HG02610 (cell line): ENCODE results near the gene TP53TG5.

Source experiments
- ATAC-seq: cut with Tn5 transposase; IDR thresholded peaks from one replicate; pipeline ENCODE4 v1.9.1; 2021; ENCODE audit warnings: mild to moderate bottlenecking, moderate library complexity; ENCODE audit not compliant: unreplicated experiment

Gene TP53TG5

DNA sequence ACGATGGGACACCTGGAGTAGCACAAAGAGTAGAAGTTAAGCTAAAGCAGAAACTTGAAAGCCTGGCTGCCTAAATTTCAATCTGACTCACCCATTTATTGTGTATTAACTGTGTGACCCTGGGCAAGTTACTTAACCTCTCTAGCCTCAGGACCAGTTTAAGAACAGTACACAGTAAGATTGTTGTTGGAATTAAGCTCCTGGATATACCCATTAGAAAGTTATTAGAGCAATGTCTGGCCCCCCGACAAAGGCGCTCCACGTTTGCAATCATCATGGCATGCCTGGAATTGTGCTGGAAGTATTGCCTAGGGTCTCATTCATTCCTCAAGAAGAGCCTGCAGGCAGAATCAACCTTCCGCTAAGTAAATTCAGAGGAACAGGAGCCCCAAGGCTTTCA, 31.3 kb downstream of the TP53TG5 start:
- no peak for ATAC-seq

DNA sequence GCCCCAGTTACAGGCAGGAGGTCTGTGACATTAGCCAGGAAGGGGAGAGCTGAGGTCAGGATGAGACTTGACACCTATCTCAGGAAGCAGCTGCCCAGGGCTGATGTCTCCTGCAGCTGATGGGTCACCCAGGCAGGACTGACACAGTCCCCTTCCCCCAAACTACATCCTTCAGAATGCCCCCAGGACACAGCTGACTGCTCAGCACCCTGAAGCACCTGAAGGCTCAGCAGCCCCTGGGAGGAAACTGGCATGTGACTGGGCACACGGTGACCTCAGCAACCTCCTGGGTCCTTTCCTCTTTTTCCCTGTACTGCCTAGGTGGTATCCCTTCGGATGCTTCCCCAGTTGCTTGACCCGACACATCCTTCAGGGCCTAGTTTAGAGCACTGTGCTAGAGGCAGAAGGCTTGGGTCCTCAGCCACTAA, 31.8 kb downstream of the TP53TG5 start:
- ATAC-seq = no peak

GRCh38 chr20:45345104-45345936, 32.8 kb downstream of the TP53TG5 start:
- no peak for ATAC-seq

- ATAC-seq = no peak
Observed at GRCh38 chr20:45344168-45344860, 33.8 kb downstream of the TP53TG5 start.

GRCh38 chr20:45343532-45344167, 34.5 kb downstream of the TP53TG5 start:
- ATAC-seq = no peak

- ATAC-seq = no peak
Observed at GRCh38 chr20:45342855-45343531, 35.1 kb downstream of the TP53TG5 start.

DNA sequence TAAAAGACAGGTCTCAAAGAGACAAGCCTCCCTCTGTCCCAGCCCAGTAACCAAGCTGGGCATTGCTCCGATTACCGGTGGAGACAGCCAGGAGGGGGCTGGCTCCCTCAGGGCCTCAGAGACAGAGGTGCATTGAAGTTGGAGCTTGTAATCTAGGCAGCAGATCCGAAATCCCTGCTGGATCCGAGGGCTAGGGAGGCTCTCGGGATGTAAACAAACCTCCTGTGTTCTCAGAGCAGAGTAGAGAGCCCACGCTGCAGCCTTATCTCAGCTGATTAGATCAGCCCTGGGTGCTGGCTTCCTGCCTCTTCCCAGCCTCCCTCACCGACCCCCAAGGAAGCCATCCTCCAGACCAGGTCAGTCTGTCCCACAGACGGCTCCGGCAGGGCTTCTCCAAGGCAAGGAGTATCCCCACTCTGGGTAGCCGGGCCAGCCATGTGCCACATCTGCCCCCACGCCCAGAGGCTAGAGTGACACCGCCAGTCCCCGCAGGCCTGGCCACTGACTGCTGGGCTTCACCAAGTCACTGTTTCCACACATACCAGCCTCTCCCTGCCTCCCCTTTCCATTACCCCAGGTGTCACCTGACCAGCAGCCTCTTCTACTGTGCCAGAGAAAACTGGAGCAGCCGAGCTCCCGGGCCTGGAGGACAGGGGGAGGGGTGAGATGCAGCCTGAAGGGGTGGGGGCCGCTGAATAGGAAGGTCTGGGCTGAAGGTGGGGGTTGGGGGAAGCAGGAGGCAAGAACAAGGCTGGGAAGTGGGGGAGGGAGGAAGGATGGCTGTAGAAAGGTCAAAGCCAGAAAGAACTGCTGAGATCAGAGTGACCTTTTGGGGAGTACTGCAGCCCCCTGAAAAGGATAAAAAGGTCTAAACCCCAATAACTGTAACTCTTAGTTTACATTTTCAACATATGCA, 35.9 kb downstream of the TP53TG5 start:
- ATAC-seq = no peak

GRCh38 chr20:45341579-45341938, 36.6 kb downstream of the TP53TG5 start:
- no peak for ATAC-seq

DNA sequence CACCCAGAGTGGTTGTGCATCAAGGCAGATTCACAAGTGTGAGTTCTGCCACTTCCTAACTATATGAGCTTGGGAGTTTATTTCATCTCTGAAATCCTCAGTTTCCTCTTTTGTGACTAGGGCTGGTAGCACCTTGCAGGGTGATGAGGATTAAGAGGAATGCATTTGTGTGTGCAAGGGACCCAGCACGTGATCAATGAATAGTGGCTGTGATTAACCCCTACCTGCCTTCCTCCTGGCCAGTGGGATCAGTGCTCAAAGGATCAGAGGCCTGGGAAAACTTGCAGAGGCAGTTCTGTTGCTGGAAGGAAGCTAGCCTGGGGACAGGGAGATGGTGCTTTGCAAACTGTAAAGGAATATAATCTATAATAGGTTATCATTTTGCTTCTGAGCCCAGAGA, 37.2 kb downstream of the TP53TG5 start:
- ATAC-seq = no peak

- ATAC-seq = no peak
Observed at GRCh38 chr20:45340236-45340847, 37.8 kb downstream of the TP53TG5 start.

- ATAC-seq = no peak
Observed at GRCh38 chr20:45339799-45340198, 38.3 kb downstream of the TP53TG5 start.

DNA sequence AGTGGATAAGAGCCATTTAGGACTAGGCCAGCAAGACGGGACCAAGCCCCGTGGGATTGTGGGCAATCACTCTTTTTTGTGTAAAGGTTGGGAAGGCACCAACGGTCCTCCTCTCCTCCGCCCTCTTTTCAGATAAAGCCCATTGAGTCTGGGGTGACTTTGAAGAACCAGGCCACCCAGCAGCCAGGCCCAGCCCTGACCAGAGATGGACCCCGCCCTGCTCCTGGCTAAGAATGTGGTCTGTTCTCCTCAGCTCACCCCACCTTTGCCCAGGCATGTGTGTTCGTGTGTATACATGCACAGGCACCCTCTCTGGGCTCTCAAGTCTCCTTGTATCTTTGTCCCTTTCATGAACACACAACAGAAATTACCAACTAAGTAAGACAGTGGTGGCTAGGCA, 39.0 kb downstream of the TP53TG5 start:
- no peak for ATAC-seq

- ATAC-seq = no peak
Observed at GRCh38 chr20:45338121-45339030, 39.7 kb downstream of the TP53TG5 start.

DNA sequence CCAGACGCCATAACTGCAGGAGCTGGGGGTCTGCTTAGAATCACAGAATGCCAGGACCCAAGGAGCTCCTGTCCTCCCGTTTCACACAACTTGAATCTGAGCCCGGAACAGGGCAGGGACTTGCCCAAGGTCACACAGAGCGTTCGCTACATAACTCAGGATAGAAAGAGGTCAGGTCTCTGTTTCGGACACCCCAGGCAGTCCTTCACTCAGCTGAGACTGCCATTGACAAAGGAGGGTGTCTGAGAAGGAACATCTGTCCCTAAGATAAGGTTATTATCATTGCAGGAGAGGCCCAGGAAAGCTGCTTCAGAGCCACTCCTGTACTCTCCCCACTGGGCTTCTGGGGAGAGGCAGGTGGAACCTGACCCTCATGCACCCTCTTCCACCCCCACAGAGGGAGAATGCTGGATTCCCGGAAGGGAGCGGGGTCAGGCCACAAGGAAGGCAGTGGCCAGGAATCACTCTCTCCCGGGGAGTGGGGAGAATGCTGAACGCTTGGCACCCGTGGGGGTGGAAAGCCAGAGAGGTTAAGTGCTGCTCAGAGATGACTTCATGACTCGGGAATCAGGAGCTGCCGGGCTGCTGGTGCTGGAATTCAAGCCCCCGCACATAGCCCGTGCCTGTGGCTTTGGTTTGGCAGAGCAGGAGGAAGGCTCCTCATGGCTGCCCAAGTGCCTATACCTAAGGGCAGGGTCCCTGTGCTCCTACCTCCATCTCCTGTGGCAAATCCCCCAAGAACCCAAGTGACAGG, 40.6 kb downstream of the TP53TG5 start:
- no peak for ATAC-seq

- ATAC-seq = no peak
Observed at GRCh38 chr20:45336530-45337366, 41.4 kb downstream of the TP53TG5 start.

DNA sequence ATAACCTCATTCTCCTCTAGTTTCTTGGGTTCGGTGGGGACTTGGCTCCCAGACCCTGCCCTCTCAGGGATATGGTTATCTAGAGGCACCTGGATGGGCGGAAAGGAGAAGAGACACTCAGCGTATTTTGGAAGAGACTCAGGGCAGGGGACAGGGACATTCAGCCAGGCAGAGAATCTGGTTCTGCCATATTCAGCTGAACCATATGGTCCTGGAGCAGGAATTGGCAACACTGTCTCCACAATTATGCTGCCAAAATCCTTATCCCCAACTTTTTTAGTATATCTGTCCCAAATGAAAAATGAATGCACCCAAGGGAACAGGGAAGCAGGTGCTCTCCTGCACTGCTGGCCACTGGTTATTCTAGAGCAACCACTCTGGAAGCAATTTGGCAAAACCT, 47.6 kb downstream of the TP53TG5 start:
- ATAC-seq = no peak
